ENCODE data around the gene TEX14. TPM values are rescaled to one million over a fixed set of nuclear protein-coding genes. Genes with fewer than 3 reads are reported as not detected.

TEX14 gene
- total and polyA plus RNA-seq, 10 of the 15 experiments (the other 5 are each of a cell fraction or from before 2014, with no cell fraction given), result 0.15 to 1.3 (median 0.66) TPM

DNA sequence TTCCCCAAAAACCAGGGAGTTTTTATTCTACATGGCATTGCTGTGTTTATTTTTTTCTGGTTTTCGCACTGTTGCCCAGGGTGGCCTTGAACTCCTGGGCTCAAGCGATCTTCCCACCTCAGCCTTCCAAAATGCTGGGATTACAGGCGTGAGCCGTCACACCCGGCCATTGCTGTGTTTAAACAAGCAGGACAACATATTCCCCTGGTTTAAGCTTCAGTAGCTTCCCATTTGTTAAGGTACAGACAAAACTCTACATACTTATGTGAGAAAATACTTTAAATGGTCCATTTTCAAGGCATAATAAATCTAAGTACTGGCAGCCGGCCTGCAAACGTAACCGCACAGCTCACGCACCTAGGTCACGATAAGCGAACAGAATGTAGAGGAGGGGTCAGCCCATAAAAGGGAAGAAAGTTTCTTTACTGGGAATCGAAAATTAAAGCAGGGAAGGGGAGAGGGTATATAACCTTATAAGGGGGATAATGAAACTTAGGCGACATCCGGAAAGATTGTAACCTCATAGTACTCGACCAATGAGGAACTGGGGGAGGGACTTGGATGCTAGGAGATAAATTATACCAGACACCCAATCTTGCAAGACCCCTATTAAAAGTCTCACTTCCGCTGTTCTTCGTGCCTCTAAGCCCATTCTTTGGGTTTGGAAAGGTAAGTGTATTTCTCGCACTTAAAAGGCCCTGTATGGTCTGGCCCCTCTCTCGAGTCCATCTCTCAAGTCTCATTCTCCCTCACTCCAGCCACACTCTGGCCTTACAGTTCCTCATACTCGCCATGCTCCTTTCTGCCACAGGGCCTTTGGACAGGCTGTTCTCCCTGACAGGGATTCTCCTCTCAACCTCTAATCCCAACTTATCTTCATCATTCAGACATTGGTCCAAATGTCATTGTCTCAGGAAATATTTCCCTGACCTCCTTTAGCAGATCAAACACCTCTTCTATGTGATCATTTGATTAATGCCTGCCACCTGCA is 59.2 kb downstream of the TEX14 start:
- peak overlapping the region; percentile 59 for H3K4me3 ChIP-seq

More for the DNA sequence above, 59.2 kb downstream of the TEX14 start:
- ATAC-seq (no peak), FAIRE-seq (no peak), DNase-seq (ENCODE audit: low read depth, low spot score) (no peak)
- Histone ChIP-seq H3K79me2 (ENCODE audit: control insufficient read depth, insufficient read depth, low read length) (no peaks in the 10 kb centered on the region), H3K9me3 (replicated peaks; ENCODE audit: control insufficient read depth, insufficient read depth, low read length) (no peaks in the 10 kb centered on the region), H3K4me1 (ENCODE audit: control insufficient read depth, insufficient read depth, low read length) (peaks cover 4% of the 10 kb centered on the region), H3K27me3 (replicated peaks in 1 of 2; ENCODE audit: control insufficient read depth in 2 of 2, insufficient read depth in 2 of 2, low read length in 1 of 2) (no peaks in the 10 kb centered on the region), H2AFZ (ENCODE audit: control insufficient read depth, low read depth, low read length) (peak overlapping the region; percentile 93), H4K20me1 (ENCODE audit: control insufficient read depth, insufficient read depth) (no peaks in the 10 kb centered on the region), H3K27ac (ENCODE audit: control insufficient read depth, insufficient read depth) (peak overlapping the region; percentile 98), H3K9ac (ENCODE audit: control insufficient read depth, insufficient read depth, low read length) (peak overlapping the region; percentile 85), H3K36me3 (ENCODE audit: control insufficient read depth in 2 of 2, insufficient read depth in 2 of 2, low read length in 1 of 2) (no peaks in the 10 kb centered on the region), H3K4me2 (ENCODE audit: control insufficient read depth, insufficient read depth) (peak overlapping the region; percentile 73)
- RAD21 ChIA-PET (ENCODE audit: unreplicated experiment), result interaction anchor here (0.7 to 2.4 kb wide), 22 partner anchors 7 to 523 kb away, joined by 3 to 15 read pairs (median 5); partner anchors contain the start of genes PRR11 and RAD51C
- no peak for TF ChIP-seq CEBPB (IDR thresholded peaks at IDR 0.05; ENCODE audit: borderline replicate concordance in 1 of 2, low read depth in 2 of 2, low read length in 2 of 2)
- 0 out of 2 replicates have a peak, but pooled peaks have one; percentile 44 for TF ChIP-seq NFYB (IDR thresholded peaks at IDR 0.05; ENCODE audit: insufficient read depth, low read depth, low read length)
- TF ChIP-seq, protein P1, sequence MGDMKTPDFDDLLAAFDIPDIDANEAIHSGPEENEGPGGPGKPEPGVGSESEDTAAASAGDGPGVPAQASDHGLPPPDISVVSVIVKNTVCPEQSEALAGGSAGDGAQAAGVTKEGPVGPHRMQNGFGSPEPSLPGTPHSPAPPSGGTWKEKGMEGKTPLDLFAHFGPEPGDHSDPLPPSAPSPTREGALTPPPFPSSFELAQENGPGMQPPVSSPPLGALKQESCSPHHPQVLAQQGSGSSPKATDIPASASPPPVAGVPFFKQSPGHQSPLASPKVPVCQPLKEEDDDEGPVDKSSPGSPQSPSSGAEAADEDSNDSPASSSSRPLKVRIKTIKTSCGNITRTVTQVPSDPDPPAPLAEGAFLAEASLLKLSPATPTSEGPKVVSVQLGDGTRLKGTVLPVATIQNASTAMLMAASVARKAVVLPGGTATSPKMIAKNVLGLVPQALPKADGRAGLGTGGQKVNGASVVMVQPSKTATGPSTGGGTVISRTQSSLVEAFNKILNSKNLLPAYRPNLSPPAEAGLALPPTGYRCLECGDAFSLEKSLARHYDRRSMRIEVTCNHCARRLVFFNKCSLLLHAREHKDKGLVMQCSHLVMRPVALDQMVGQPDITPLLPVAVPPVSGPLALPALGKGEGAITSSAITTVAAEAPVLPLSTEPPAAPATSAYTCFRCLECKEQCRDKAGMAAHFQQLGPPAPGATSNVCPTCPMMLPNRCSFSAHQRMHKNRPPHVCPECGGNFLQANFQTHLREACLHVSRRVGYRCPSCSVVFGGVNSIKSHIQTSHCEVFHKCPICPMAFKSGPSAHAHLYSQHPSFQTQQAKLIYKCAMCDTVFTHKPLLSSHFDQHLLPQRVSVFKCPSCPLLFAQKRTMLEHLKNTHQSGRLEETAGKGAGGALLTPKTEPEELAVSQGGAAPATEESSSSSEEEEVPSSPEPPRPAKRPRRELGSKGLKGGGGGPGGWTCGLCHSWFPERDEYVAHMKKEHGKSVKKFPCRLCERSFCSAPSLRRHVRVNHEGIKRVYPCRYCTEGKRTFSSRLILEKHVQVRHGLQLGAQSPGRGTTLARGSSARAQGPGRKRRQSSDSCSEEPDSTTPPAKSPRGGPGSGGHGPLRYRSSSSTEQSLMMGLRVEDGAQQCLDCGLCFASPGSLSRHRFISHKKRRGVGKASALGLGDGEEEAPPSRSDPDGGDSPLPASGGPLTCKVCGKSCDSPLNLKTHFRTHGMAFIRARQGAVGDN (IDR thresholded peaks at IDR 0.05), result no peak
- 0 out of 2 replicates have a peak, but pooled peaks have one; percentile 19 for TF ChIP-seq NFXL1 (IDR thresholded peaks at IDR 0.05; ENCODE audit: borderline replicate concordance)
- TF ChIP-seq, protein P2, sequence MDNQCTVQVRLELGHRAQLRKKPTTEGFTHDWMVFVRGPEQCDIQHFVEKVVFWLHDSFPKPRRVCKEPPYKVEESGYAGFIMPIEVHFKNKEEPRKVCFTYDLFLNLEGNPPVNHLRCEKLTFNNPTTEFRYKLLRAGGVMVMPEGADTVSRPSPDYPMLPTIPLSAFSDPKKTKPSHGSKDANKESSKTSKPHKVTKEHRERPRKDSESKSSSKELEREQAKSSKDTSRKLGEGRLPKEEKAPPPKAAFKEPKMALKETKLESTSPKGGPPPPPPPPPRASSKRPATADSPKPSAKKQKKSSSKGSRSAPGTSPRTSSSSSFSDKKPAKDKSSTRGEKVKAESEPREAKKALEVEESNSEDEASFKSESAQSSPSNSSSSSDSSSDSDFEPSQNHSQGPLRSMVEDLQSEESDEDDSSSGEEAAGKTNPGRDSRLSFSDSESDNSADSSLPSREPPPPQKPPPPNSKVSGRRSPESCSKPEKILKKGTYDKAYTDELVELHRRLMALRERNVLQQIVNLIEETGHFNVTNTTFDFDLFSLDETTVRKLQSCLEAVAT (IDR thresholded peaks at IDR 0.05), result peak; percentile 97
- TF ChIP-seq HDAC2 (IDR thresholded peaks at IDR 0.05), result no peak
- CTCF ChIA-PET, result interaction anchor here (1.0 to 8.0 kb wide), 10 partner anchors 8 to 372 kb away, joined by 3 to 61 read pairs (median 8); partner anchors contain the start of gene RAD51C
- in situ Hi-C loops (cut with MboI), result no loop called here
- POLR2A ChIA-PET, result interaction anchor here (0.6 to 2.5 kb wide), 23 partner anchors 8 to 474 kb away, joined by 3 to 16 read pairs (median 4); partner anchors contain the start of genes MTMR4, RAD51C, TEX14 and TRIM37
- SMC1A ChIA-PET (ENCODE audit: uncharacterized antibody, unreplicated experiment), result interaction anchor here (0.6 to 4.4 kb wide), 19 partner anchors 9 to 462 kb away, joined by 3 to 40 read pairs (median 7); partner anchors contain the start of gene RAD51C
- BruUV-seq (replicated peaks), result TSS peak; percentile 99
- intact Hi-C loops (cut with micrococcal nuclease; ENCODE audit: unreplicated experiment), result no loop called here
- 87% methylated on average over 20 of the region's 20 CpGs for WGBS (ENCODE audit: insufficient coverage, insufficient replicate concordance, low lambda C conversion rate, missing lambda C conversion rate)

Data from GM12878 (cell line).